GM13977 (cell line): ENCODE data around the gene ABCB6.
A peak's percentile ranks its signal among the peaks of the same experiment; 100 is the strongest.

Experiments
- DNase-seq: peaks from one replicate; pipeline ENCODE4 v3.0.0; 2012; ENCODE audit warnings: low spot score
- in situ Hi-C: fragments of 300-500 bp; cut with MboI; formaldehyde crosslinking; loops from one replicate; pipeline ENCODE4 v1.12.0; 2022; ENCODE audit warnings: low sequenced_read_pairs, low pct_unique_long_range_greater_than_20kb, mixed read lengths, inconsistent platforms; ENCODE audit not compliant: unreplicated experiment
- TF ChIP-seq, protein P1 (sequence below): IDR thresholded peaks from 2 replicates; pipeline ENCODE4 v1.5.1; 2012; ENCODE audit warnings: mild to moderate bottlenecking, control low read depth; ENCODE audit not compliant: insufficient read depth; ENCODE audit errors: extremely low read depth, missing control alignments

ABCB6 gene

DNA sequence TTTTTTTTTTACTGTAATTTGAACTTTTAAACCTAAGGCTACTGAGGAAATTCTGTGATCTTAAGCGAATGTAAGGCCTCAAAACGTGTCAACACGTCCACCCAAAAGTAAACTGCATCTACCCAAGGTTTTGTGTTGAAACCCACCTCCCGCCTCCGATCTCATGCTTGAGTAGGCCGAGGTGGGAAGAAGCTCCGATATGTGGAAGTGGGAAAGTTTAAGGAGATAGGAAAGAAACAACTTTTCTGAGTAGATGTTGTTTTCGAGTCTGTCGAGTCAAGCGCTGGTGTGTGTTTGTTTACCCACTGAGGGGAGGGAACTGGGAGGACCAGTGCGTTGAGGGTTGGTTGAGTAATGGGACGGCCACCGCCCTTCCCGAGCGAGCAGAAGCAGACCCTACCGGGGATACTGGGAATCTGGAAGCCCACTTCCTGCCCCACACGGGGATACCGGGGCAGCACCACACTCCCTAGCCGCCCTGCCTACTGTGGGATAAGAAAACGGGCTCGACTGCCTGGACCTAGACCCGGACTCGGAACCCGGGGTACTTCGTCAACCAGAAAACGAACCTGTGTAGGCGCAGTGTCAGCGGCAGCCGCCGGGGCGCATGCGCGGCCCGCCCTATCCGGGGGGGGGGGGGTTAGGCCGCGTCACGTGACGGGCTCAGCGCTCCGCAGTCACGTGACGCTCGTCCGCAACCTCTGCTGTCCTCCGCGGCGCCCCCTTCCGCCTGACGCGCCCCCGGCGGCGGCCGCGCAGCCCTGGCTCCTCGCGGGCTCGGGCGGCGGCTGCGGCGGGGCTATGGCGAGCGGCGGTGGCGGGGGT is 41.0 kb downstream of the ABCB6 start, which contains the start of gene RETREG2:
Gene RETREG2, plus strand, starts transcription at position 724 of the 825 bp plus-strand sequence. Its CDS starts 78 bp downstream, at position 802.
- in situ Hi-C loops, result loop anchor here (10.0 kb wide), 1 partner anchor 117 kb away; no protein-coding TSS in a partner anchor
- DNase-seq, result peak; percentile 99
- TF ChIP-seq, protein P1, sequence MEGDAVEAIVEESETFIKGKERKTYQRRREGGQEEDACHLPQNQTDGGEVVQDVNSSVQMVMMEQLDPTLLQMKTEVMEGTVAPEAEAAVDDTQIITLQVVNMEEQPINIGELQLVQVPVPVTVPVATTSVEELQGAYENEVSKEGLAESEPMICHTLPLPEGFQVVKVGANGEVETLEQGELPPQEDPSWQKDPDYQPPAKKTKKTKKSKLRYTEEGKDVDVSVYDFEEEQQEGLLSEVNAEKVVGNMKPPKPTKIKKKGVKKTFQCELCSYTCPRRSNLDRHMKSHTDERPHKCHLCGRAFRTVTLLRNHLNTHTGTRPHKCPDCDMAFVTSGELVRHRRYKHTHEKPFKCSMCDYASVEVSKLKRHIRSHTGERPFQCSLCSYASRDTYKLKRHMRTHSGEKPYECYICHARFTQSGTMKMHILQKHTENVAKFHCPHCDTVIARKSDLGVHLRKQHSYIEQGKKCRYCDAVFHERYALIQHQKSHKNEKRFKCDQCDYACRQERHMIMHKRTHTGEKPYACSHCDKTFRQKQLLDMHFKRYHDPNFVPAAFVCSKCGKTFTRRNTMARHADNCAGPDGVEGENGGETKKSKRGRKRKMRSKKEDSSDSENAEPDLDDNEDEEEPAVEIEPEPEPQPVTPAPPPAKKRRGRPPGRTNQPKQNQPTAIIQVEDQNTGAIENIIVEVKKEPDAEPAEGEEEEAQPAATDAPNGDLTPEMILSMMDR, result peak; percentile 64

DNA sequence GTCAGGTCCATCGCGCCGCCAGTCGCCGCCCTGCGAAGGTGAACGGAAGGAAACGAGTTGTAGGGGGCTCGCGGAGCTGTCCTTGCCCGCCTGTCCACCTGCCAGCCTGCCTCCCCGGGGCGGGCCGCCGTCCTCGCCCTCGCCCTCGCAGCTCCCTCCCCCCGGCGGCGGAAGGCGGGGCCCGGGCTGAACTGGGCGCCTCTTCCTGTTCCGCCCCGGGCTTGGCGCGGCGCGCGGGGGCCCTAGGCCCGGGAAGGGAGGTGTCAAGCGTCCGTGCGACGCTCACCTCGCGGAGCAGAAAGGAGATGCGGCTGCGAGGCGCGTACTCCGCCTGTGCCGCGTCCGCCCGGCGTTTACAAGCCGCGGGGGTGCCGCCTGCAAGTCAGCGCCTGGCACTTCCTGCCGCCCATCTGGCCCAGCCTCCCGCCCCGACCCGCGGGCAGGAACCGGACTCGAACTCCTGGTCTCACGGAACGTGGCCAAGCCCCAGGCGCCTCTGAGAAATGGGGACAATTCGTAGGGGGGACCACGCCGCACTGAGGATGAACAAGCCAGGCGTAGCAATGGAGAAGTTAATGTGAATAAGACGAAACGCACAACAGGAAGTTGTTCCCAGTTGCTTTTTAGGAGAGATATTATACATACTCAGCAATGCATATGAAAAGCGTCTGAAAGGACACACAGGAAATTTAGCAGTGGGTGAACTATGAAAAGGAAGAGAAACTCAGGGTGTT is 41.8 kb downstream of the ABCB6 start, which contains the start of gene CNPPD1:
Gene CNPPD1, minus strand, starts transcription at position 108 of the 734 bp plus-strand sequence. Its CDS starts 97 bp downstream, at position 11.
- TF ChIP-seq, protein P1, result no peak
- peak; percentile 93 for DNase-seq
- in situ Hi-C loops, result loop anchor here (10.0 kb wide), 1 partner anchor 118 kb away; no protein-coding TSS in a partner anchor

DNA sequence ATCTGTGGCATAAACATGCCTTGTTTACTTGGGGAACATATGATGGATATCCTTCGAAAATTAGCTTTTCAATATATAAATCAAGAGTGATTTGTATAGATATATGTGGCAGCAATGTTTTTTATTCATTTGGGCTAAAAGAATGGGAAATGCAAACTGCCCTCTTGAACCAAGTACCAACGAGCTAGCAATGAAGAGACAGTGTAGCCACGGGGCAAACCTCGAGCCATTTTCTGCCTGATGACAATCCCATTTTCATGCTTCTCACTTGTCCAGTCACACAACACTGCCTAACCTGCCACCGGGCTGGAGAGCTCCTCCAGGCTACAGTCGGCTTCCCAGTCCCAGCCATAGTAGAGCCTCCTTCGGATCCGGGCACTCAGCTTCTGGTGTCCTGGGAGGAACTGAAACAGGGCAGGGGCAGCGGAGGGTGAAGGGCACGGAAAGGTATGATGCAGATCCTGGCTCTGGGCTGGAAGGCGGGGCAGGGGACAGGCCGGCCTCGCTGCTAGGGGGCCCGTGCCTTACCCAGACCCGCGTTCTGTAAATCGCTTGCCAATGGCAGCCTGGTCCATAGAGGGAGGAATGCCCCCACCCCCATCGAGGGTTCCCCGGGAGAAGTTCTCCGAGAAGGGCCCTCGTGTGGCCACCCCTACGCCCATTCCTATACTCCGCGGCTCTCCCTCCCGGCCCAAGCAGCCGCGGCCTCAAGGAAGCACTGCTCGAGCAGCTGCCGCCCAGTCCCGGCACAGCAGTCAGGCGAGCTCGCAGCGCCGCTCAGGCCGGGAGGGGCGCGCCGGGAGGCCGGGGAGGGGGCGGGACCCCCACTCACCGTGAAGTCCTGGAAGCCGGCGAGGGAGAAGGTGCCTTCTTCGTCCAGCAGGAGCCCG is 42.6 kb downstream of the ABCB6 start:
- in situ Hi-C loops, result loop anchor here (10.0 kb wide), 1 partner anchor 119 kb away; no protein-coding TSS in a partner anchor
- DNase-seq, result peak; percentile 37

DNA sequence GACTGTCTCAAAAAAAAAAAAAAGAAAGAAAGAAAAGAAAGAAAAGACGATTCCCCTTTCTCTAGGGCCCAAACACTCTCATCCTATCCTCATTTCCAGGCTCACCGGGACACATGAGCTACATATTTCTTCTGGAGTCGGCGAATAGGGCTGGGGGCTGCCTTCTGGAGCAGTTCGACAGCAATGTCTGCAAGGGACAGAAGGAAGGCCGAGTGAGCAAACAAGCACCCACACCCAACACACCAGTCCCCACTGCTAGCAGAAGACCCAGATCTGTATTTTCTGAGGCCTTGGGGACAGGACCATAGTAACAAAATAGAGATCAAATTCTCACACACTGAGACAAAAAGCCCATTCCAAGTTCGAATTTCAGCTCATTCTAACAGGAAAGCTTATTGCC is 43.3 kb downstream of the ABCB6 start:
- TF ChIP-seq, protein P1, result no peak
- in situ Hi-C loops, result loop anchor here (10.0 kb wide), 1 partner anchor 119 kb away; no protein-coding TSS in a partner anchor
- no peak for DNase-seq

More for the DNA sequence above, 42.6 kb downstream of the ABCB6 start:
- TF ChIP-seq, protein P1, result no peak

DNA sequence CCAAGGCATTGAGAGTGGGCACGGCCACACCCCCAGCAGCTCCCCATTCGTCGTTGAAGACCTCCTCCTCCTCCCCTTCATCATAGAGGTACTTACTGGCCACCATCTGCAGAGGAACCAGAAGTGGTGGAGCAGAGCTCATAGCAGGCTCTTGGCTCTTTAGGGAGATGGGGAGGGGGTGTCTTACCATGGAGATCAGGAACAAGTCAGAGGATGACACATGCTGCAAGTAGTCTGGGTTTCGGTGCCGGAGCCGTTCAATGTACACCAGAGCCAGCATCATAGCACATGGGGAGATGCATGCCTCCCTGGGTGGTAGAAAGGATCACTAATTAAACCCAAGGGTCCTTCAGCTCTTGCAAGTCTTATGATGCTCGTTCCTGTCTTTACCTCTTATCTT is 44.0 kb downstream of the ABCB6 start:
- DNase-seq, result no peak
- TF ChIP-seq, protein P1, result no peak
- in situ Hi-C loops, result loop anchor here (5.0 to 10.0 kb wide), 2 partner anchors 32 to 120 kb away; partner anchors contain the start of gene ZFAND2B
